ENCODE measurements around the gene BEST4.
"Not testable (repeated sequence)": the region's sequence is repeated elsewhere in the genome, so short reads cannot be mapped to it uniquely, and the experiment has no call there.

The BEST4 gene

DNA sequence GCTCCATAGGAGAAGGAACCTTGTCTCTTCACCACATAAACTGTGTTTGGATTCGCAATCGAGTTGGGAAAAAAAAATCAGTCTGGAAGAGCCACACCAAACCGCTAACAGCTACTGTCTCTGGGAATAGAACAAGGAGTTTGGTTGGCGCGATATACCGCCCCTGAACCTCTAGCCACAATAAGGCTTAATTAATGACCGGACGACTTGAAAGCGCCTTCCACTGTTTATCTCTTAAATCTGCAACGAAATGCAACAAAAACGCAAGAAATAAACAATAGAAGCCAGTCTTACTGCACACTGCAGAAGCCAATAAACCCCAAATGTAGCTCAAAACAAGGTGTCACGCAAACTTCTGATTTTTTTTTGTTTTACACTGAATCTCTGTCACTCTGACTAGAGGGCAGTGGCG, 31.2 kb upstream of the BEST4 start:
- DNase-seq = no peak

DNA sequence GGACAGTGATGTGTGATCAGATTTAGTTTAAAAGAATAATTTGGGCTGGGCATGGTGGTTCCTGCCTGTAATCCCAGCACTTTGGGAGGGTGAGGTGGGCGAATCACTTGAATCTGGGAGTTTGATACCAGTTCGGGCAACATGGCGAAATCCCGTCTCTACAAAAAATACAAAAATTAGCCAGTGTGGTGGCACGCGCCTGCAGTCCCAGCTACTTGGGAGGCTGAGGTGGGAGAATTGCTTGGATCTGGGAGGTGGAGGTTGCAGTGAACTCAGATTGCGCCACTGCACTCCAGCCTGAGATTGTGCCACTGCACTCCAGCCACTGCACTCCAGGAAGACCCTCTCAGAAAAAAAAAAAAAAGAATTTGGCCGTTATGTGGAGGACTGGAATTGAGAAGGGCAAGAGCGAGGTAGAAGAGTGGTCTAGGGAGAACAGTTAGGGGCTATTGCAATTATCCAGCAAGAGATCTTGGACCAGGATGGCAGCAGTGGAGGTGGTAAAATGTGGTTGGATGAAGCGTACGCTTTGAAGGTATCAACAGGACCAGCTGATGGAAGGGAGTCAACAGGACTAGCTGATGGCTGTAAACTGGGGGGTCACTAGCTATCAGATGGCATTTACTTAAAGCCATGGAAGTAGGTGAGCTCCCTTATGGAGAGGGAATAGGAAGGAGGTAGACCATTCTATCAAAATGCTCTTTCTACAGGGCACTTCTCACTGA, 30.0 kb upstream of the BEST4 start:
- no peak for DNase-seq

DNA sequence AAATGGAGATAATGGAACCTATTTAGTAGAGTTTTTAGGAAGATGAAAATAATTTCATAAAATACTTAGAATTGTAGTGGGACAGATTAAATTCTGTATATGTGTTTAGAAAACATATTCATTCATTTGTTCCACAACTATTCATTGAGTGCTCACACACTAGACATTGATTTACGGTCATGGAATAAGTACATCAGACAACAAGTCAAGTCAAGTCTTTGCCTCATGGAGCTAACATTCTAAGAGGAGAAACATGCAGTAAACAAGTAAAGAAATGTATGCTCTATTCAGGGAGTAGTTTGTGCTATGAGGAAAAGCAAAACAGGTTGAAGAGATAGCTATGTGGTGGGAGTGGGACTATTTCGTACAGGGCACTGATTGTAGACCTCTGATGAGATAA, 29.3 kb upstream of the BEST4 start:
- no peak for DNase-seq

DNA sequence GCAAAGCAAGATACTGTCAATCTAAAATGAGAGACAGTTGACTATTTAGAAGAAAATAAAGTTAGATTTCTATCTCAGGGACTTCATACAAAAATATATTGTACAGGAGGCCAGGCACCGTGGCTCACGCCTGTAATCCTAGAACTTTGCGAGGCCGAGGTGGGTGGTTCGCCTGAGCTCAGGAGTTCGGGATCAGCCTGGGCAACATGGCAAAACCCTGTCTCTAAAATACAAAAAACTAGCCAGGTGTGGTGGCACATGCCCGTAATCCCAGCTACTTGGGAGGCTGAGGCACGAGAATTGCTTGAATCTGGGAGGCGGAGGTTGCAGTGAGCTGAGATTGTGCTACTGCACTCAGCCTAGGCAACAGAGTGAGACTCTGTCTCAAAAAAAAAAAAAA, 28.0 kb upstream of the BEST4 start:
- DNase-seq = not testable (repeated sequence)

DNA sequence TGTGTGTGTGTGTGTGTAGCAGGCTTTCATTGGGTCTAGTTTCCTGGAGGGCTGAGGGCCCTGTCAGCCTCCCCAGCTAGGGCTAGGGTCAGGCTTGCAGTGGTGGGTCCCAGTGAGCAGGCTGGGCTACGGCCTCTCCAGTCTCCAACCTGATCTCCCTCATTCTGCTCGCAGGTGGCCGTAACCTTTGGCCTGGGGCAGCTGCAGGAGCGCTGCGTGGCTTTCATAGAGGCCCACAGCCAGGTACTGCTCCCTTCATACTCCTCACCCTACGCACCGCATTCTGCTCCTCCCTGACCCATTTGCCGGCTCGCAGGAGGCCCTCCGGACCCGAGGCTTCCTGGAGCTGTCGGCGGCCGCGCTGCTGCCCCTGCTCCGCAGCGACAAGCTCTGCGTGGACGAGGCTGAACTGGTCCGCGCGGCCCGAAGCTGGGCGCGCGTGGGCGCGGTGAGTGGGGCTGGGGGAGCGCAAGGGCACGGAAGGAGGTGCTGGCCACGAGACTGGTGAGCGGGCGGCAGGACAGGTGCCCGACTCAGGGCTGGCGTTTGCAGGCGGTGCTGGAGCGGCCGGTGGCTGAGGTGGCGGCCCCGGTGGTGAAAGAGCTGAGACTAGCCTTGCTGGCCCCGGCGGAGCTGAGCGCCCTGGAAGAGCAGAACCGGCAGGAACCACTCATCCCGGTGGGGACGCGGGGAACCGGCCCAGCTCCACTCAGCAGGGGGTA, 25.0 kb upstream of the BEST4 start:
- DNase-seq = no peak

DNA sequence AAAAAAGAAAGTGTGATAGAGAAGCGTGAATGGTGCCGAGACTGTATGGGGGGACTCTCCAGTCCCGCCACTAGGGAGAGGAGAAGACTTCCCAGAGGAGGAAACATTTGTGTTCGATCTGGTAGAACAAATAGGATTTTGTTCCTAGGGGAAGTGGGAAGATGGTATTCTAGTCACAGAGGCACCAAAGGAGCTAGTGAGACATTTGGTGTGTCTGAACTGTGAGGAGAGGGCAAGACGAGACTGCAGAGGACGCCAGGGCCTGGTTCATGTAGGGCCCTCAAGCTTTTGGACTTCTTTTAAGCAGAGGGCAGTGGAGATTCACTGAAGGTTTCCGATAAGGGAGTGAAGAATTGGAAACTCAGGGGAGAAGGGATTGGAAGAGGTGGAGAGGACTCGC, 23.3 kb upstream of the BEST4 start:
- no peak for DNase-seq

- not testable (repeated sequence) for DNase-seq
Observed at GRCh38 chr1:44810762-44811105, 22.8 kb upstream of the BEST4 start.

- DNase-seq = peak; percentile 64
Observed at GRCh38 chr1:44810101-44810761, 22.3 kb upstream of the BEST4 start.

- DNase-seq = peak; percentile 90
Observed at GRCh38 chr1:44808938-44809917, 21.3 kb upstream of the BEST4 start.

GRCh38 chr1:44808063-44808937, 20.3 kb upstream of the BEST4 start, which contains the start of gene BTBD19:
Gene BTBD19 (plus strand): TSS chr1:44808523. CDS start chr1:44808821, 298 bp downstream.
- DNase-seq = peak; percentile 88

DNA sequence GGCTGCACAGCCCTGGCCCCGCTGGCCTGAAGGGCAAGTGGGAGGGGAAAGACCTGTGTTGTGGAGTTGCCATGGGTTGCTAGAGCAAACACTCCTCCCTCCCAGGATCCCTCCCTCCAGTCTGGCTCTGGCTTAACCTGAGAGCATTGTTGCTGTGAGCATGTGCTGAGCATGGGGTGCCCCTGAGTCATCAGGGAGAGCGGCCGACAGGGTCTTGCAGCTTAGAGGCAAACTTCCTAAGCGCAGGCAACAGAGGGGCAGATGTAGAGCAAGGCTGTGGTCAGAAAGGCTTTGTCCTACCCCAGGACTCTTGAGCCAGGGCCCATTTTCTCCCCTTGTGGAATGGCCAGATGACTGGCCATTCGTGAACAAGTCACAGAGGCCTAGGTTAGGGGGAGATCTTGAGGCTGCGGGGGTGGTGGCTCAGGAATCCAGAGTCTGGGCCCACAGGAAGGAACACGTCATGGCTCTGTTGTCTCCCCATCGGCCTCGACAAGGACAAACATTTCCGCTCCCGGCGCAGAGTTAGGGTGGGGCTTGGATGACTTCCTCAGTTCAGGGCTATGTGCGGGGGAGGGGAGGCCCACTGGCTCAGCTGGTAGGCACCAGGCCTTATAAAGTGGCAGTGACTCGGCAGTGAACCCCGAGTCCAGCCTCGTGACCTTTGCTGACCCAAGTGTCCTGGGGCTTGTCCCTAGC, 19.5 kb upstream of the BEST4 start:
- DNase-seq = peak; percentile 94

DNA sequence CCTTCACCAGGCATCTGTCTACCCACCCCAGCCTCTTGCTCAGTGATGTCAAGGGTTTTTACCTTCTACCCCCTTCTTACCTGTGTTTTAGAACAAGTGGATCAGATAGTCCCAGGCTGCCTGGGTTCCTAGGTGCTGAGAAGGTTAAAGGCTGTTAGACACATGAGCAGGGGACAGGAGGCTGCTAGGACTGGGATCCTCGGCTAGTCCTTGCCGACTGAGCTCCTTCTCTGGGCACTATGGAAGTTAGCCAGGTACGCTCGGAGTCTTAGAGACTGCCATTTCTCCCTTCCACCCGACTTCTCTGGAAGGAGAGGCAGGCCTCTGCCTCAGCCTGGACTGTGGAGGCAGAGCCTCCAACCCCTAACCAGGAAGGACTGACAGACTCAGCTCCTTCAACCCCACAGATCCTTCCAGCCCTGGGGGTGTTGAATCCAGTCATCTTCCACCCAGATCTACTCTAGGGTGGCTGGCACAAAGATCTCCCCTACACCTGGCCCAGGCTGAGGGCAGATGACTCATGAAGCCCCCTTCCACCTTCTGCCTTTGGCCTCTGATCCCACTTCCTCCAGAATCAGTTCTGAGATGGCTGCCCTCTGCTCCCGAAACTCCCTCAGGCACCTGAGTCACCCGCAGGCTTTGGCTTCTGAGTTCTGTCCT, 18.9 kb upstream of the BEST4 start, which contains the start of gene DYNLT4:
Gene DYNLT4 (minus strand): TSS at position 648 of the 660 bp plus-strand sequence. CDS start 683 bp downstream, outside the sequence.
- DNase-seq = no peak

- DNase-seq = no peak
Observed at GRCh38 chr1:44806025-44806703, 18.2 kb upstream of the BEST4 start.

- no peak for DNase-seq
Observed at GRCh38 chr1:44805311-44806024, 17.5 kb upstream of the BEST4 start.

DNA sequence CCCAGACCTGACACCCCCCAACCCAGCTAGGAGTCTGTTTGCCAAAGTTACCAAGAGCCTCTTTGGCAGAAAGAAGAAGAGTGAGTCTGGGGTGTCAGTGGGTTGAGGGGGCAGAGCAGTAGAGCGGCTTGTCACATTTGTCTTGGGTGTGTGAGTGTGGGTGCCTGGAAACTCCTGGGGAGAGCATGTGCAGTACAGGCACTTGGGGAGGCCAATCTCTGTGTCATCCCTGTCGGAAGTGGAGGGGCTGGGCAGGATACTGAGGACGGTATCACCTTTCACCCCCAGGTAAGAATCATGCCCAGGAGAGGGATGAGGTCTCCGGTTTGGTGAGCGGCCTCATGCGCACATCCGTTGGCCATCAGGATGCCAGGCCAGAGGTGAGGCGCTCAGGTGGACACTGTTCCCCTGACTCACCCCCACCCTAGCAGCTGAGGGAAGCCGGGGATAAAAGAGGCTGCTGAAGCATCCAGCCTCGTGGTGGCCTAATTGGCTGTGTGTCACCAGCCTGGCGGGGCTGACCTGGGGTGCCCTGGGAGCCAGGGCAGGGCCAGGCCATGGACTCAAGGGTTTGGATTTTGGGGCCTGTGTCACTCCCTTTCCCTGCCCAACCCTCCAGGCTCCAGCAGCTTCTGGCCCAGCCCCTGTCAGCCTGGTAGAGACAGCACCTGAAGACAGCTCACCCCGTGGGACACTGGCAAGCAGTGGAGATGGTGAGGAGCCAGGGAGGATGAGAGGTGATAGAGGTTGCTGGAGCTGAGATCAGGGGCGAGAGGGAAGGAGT, 15.5 kb upstream of the BEST4 start:
- no peak for DNase-seq

GRCh38 chr1:44803062-44803311, 15.0 kb upstream of the BEST4 start:
- DNase-seq = no peak

- no peak for DNase-seq
Observed at GRCh38 chr1:44802306-44803061, 14.5 kb upstream of the BEST4 start.

All from stimulated activated CD8-positive, alpha-beta memory T cell treated with anti-CD3 and anti-CD28 coated beads, Interleukin-4, amount 100 ng/mL, for 48 hours (primary cell).